Tibial nerve (tissue), 4 donors: ENCODE measurements around the gene TMEM214.

Source experiments
- CTCF ChIP-seq, 5 experiments: fragments of 200-600 bp in 3 of 5; fragments of 450-650 bp in 2 of 5; sonication (generic) in 3 of 5; IDR thresholded peaks; one replicate each; pipeline ENCODE4 v1.5.1; 2016 to 2019; ENCODE audit warnings: antibody characterized with exemption in 5 of 5, mild to moderate bottlenecking in 3 of 5, moderate library complexity in 2 of 5
- EP300 ChIP-seq, 2 donors: sonication (generic); formaldehyde crosslinking; IDR thresholded peaks; one replicate each; pipeline ENCODE4 v1.6.1; 2017; ENCODE audit warnings: antibody characterized with exemption in 2 of 2, mild to moderate bottlenecking in 1 of 2
- POLR2A ChIP-seq, 2 donors: fragments of 450-650 bp; IDR thresholded peaks; one replicate each; pipeline ENCODE4 v1.6.1; 2017; ENCODE audit warnings: antibody characterized with exemption in 2 of 2, mild to moderate bottlenecking in 2 of 2, moderate library complexity in 2 of 2

DNA sequence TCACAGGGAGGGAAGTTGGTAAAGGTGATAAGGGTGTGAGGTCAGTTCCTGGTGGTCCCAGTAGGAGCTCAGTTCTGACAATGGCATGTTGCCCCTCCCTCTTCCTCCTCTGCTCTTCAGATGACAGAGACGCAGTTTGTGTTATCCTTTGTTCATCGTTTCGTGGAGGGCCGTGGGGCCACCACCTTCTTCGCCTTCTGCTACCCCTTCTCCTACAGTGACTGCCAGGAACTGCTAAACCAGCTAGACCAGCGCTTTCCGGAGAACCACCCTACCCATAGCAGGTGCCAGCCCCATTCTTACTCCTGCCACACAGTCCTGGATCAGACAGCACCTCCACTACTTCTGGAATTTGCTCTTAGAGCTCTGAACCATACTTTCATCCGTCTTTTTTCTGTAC is 21.0 kb downstream of the TMEM214 start:
- no peak for TF ChIP-seq EP300 (IDR thresholded peaks at IDR 0.05)
- TF ChIP-seq CTCF (IDR thresholded peaks at IDR 0.05), result no peak
- no peak for TF ChIP-seq POLR2A (IDR thresholded peaks at IDR 0.05)
